Activated T-cell treated with anti-CD3 and anti-CD28 coated beads for 4 hours (primary cell): Measurements from ENCODE around the gene NBL1.
A peak's percentile ranks its signal among the peaks of the same experiment; 100 is the strongest.

Source experiments
- DNase-seq: peaks from one replicate; pipeline ENCODE4 v3.0.0-alpha.2; 2020

The NBL1 gene

DNA sequence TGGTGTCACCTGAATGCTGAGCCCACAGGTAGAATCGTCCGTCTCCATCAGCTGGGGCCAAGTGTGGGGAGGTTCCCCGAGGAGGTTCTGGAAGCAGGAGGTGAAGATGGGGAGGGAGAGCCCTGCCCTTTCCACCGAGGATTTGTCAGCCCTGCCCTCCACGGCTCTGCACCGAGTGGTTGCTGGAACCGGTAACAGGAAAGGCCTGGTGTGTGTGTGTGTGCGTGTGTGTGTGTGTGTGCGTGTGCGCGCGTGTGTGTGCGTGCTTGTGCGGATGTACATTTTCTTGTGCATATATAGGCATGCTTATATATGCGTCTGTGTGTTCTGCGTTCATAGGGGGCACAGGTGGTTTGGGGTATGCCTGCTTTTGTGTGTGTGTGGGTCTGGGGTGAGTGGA lies 3.5 kb downstream of the NBL1 start:
- no peak for DNase-seq

DNA sequence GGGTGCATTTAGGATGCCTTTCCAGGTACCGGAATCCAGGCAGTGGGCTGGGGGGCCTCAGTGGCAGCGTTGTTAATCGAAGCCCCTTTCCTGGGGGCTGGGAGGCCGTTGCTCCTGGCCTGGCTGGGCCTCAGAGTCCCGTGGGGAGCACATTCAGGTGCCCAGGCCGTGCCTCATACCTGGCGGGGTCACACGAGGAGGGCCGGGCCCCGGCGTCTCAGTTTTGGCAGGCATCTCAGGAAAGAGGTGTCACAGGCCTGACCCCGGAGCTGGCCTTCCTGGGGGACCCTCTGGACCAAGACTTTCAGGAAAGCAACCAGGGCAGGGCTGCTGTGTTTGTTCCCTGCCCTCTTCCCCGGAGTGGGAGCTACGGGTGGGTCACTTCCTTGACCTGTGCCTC lies 4.1 kb downstream of the NBL1 start:
- no peak for DNase-seq

DNA sequence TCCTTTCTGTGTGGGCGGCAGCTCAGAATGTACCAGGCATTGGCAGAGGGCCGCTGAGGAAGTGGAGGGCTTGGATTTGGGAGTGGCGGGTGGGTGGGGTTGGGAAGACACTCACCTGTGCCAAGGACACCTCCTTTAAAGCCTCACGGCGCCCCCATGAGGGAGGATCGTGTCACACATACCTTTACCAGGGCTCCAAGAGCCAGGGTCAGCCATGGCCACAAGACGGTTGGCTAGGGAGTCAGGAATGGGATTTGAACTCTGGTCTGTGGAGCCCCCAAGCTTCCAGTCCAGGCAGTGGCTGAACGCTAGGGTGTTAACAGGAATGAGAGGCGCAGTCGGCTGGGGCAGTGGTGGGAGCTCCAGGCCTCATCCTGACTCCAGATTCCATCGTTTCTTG lies 4.6 kb downstream of the NBL1 start:
- no peak for DNase-seq

DNA sequence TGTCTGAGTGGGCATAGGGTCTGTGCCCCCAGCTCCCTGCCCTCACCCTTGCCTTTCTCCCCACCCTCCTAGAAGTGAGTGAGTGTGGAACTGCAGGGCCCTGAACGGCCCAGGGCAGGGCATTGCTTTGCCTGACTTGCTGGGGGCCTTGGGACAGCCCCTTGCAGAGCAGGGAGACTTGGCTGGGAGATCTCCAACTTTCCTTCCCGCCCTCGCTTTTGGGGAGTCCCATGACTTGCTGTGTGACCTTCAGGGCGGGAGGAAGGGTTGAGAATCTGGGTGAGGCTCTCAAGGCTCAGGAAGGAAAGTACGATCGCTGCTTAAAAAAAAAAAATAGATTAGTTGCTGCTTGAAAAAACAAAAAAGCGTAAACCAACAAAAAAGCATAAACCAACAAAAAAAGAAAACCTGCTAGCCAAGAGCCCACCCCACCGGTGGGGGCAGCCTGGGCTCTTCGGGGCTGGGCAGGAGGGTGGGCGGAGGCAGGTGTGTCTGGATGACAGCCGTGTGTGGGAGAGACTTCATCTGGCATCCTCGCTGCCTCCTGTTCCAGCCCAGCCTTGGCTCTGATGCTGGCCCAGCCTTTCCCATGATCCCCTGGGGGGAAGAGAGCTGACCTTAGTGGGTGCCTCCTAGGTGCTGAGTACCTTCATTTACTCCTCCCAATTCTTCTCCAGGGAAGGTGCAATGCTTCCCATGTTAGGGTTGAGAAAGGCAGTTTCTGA lies 6.5 kb downstream of the NBL1 start:
- DNase-seq: no peak

DNA sequence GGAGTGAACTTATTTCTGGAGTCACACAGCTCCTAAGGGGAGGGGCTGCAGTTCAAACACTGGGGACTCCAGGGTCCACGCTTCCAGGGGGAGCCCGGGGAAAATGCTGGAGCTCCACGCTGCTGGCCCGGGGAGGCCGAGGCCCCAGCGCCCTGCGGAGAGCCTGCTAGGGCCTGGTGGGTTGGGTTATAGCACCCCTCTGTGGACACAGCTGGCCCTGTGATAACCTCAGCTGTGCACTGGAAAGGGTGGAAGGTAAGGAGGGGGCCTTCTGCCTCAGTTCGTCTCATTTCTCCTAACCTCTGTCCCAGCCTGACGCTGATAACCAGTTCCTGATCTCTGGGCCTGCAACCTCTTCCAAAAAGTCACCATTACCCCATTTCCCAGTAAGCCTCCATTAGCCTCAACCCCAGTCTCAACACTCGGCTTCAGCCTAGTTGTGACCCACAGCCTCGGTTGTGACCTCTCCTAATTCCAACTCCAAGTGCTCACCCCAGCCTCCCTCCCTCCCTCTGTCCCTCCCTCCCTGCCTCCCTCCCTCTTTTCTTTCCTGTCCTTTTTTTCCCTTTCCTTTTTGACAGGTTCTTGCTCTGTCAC lies 7.1 kb downstream of the NBL1 start:
- DNase-seq: no peak

DNA sequence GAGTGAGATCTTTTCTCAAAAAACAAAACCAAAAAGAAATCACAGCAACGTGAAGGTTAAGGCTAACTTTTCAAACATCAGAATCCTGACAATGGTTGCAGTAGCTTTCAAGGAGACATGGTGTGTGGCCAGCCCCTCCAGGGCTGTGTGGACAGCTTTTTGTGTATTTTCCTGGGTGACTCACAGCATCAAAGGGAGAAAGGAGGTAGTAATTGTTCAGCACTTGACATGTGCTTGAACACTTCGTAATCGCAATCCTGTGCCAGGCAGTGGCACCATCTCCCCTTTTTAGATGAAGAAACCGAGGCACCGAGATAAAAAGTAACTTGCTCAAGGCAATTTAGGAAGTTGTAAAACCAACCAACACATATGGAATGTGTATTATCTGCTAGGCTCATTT lies 10.3 kb downstream of the NBL1 start:
- DNase-seq: no peak

DNA sequence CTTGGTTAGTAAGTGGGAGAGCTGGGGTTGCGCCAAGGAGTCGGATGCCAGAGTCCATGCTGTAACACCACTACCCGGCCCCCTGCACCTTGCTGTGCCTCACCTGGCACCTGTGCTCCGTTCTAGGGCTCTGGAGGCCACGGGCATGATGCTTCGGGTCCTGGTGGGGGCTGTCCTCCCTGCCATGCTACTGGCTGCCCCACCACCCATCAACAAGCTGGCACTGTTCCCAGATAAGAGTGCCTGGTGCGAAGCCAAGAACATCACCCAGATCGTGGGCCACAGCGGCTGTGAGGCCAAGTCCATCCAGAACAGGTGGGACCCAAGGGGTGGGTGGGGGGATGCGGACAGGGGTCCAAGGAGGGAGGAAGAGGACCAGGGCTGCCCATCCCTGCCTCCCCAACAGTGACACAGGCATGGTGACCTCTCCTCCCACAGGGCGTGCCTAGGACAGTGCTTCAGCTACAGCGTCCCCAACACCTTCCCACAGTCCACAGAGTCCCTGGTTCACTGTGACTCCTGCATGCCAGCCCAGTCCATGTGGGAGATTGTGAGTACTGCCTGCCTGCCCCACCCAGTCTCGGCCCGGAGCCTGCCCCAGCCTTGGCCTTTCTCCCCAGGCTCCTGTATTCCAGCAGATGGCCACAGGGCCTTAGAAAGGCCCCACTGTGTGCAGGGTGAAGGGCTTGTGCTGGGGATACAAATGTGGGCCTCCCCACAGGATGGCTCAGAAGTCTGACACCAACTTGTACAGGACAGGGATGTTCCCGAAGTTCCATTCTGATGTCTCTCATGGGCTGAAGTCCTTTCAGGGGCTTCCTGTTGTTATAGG lies 11.0 kb downstream of the NBL1 start:
- DNase-seq: no peak

DNA sequence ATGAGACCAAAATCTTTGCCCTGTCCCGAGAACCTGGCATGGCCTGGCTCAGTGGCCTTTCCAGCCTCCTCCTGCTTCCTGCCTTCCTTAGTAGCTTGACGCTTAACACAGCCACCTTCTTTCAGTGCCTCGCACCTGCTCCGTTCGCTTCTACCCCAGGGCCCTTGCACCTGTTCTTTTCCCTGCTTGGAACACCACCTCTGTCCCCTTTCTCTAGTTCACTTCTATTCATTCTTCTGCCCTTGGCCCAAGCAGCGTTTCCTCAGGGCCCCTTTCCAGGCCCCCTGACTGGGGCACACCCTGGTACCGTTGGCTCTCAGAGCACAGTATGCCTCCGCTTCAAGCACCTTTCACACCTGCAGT lies 11.6 kb downstream of the NBL1 start:
- no peak for DNase-seq

DNA sequence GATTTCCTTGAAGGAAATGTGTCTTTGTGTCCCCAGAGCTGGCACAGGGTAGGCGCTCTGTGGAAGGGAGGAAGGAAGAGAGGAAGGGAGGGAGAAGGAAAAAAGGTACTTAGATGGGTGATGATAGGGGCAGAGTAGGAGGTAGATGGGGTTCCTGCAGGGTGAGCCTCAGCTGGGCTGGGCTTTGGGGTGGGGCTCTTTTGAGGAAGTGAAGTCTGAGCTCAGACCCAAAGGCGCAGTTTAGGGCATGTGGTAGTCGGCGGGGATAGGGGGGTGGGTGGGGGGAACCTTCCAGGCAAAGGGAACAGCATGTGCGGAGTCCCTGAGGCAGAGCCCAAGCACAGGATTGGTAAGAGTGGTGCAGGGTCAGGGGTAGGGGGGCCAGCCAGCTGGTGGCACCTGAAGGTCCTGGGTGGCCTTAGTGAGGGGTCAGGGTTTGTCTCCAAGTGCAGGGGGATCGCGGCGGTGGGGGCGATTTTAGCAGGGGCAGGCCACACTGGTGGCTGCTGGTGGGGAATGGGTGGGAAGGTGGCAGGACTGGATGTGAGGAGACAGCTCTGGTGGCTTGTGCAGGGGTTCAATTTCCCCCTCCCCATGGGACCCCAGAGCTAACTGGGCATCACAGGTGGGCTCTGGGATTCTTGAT lies 12.1 kb downstream of the NBL1 start:
- no peak for DNase-seq

DNA sequence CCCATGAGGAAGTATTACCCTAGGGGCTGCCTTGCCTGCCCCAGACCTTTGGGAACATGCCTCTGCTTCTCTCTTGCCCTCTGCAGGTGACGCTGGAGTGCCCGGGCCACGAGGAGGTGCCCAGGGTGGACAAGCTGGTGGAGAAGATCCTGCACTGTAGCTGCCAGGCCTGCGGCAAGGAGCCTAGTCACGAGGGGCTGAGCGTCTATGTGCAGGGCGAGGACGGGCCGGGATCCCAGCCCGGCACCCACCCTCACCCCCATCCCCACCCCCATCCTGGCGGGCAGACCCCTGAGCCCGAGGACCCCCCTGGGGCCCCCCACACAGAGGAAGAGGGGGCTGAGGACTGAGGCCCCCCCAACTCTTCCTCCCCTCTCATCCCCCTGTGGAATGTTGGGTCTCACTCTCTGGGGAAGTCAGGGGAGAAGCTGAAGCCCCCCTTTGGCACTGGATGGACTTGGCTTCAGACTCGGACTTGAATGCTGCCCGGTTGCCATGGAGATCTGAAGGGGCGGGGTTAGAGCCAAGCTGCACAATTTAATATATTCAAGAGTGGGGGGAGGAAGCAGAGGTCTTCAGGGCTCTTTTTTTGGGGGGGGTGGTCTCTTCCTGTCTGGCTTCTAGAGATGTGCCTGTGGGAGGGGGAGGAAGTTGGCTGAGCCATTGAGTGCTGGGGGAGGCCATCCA lies 12.8 kb downstream of the NBL1 start:
- DNase-seq: no peak

DNA sequence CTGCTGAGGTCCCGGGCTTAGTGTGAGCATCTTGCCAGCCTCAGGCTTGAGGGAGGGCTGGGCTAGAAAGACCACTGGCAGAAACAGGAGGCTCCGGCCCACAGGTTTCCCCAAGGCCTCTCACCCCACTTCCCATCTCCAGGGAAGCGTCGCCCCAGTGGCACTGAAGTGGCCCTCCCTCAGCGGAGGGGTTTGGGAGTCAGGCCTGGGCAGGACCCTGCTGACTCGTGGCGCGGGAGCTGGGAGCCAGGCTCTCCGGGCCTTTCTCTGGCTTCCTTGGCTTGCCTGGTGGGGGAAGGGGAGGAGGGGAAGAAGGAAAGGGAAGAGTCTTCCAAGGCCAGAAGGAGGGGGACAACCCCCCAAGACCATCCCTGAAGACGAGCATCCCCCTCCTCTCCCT lies 13.4 kb downstream of the NBL1 start:
- DNase-seq: no peak

DNA sequence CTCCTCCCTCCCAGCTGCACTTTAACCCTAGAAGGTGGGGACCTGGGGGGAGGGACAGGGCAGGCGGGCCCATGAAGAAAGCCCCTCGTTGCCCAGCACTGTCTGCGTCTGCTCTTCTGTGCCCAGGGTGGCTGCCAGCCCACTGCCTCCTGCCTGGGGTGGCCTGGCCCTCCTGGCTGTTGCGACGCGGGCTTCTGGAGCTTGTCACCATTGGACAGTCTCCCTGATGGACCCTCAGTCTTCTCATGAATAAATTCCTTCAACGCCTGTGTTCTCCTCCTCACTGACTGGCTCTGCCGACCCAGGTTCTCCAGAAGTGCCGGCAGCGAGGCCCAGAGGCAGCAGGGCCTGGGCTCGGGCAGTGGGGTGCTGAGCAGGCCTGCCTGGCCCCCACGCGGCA lies 14.1 kb downstream of the NBL1 start:
- no peak for DNase-seq

DNA sequence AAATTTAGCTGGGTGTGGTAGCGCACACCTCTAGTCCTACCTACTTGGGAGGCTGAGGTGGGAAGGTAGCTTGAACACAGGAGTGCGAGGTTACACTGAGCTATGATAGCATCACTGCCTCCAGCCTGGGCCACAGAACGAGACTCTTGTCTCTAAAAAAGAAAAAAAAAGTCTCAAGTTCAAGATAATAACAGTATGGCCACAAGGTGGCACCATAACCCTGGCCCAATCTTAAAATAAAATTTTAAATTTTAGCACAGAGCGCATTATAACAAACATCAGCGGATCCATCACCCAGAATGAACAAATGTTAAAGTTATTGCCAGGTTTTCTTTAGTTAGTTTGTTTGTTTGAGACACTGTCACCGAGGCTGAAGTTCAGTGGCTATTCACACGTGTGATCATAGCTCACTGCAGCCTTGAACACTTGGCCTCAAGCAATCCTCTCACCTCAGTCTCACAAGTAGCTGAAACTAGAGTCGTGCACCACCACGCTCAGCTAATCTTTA lies 17.7 kb downstream of the NBL1 start:
- DNase-seq: peak; percentile 43

DNA sequence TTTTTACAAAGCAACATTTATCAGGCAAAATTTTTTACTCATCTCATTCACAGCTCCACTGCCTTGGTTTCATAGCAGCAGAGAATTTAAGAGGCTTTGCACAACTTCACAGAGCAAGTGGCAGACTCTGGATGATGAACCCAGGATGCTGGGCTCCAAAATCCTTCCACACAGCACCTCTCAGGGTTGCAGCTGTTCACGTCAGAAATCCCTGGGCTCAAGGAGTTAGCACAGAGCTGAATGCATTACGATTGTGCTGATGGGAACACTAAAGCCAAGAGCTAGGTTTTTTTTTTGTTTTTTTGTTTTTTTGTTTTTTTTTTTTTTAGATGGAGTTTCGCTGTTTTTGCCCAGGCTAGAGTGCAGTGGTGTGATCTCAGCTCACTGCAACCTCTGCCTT lies 18.2 kb downstream of the NBL1 start:
- DNase-seq: no peak

DNA sequence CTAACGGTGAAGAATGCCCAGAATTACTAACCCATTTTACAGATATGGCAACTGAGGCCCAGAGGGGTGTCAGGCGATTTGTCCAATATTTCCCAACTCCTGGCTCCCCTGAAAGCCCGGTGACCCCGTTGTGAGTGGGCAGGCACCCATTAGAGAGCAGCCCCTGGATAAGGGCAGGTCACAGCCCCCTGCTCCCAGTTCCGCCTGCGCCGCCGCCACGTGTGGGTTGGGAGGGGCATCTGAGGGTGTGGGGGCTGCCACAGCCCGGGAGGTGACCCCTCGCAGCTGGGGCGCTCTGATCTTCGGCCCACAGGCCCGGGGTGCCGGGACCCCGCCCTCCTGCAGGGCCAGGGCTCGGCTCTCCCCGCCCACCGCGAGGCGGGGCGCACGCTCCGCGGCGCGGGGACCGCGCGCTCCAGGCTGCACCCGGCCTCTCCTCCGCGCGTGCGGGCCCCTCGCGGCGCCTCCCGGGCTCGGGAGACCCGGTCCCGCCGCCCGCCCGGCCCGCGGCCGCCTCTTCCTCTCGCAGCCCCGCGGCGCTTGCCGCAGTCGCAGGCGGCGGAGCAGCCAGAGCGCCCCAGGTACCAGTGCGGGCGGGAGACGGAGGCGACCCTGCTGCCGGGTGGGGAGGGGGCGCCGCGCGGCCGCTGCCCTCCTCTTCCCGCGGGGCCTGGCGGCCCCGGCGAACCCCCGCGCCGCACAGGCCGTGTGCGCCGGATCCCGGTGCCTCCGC lies 20.5 kb downstream of the NBL1 start, which contains the start of gene HTR6:
Gene HTR6, plus strand, starts transcription at position 423 of the 733 bp plus-strand sequence. CDS start 879 bp downstream, outside the sequence.
- no peak for DNase-seq

DNA sequence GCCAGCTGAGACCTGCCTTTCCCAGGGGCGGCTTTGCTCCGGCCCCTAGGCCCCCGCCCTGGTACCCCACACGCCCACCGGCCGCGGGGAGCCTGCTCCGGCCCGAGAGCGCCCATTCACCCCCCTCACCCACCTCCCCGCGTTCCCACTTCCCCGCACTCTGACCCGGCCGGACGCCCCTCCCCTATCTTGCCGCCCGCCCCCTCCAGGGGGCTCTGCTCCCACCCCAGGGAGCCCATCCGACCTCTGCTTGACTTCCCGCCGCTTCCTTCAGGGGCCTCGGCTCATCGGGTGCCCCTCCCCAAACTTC lies 21.0 kb downstream of the NBL1 start:
- DNase-seq: no peak

DNA sequence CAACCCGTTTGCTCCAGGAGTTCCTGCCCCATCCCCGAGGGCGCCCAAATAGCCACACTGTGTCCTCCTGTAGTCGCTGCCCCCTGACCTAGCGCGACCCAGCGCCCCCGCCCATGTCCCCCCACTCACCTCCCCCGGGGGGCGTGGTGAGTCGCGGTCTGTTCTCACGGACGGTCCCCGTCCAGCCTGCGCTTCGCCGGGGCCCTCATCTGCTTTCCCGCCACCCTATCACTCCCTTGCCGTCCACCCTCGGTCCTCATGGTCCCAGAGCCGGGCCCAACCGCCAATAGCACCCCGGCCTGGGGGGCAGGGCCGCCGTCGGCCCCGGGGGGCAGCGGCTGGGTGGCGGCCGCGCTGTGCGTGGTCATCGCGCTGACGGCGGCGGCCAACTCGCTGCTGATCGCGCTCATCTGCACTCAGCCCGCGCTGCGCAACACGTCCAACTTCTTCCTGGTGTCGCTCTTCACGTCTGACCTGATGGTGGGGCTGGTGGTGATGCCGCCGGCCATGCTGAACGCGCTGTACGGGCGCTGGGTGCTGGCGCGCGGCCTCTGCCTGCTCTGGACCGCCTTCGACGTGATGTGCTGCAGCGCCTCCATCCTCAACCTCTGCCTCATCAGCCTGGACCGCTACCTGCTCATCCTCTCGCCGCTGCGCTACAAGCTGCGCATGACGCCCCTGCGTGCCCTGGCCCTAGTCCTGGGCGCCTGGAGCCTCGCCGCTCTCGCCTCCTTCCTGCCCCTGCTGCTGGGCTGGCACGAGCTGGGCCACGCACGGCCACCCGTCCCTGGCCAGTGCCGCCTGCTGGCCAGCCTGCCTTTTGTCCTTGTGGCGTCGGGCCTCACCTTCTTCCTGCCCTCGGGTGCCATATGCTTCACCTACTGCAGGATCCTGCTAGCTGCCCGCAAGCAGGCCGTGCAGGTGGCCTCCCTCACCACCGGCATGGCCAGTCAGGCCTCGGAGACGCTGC lies 21.7 kb downstream of the NBL1 start:
- no peak for DNase-seq

DNA sequence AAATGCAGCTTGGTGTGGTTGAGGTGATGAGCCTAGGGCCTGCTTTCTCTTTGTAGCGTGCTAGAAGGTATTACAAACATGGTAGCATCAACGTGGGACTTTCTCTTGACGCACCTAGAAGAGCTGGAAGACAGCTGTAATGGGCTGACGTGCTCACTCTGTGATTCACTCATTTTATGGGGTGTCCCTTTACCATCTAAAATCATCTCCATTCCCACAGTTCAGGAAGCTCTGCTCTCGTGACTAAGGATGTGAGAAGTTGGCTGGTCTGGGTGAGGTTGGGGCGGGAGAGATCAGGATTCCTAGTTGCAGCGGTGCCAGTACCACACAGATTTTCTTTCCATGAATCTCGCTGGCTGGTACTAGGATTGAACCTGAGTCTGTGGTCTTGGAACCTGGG lies 24.8 kb downstream of the NBL1 start:
- DNase-seq: no peak

DNA sequence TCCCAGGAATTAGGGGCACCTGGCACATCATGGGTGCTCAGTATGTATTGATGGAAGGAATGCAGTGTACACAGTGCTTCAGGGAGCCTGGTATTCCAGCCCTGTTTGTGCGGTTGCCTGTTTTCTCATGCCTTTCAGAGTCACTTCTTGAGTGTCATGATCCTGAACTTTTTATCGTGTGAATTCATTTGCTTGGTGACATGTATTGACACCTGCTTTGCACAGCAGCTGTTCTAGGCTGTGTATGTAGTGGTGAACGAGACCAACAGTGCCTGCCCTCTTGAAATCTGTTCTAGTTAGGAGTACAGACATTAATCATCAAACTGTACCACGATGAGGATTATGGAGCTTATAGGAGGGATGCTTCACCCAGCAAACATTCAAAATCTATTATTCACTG lies 26.7 kb downstream of the NBL1 start:
- DNase-seq: no peak

DNA sequence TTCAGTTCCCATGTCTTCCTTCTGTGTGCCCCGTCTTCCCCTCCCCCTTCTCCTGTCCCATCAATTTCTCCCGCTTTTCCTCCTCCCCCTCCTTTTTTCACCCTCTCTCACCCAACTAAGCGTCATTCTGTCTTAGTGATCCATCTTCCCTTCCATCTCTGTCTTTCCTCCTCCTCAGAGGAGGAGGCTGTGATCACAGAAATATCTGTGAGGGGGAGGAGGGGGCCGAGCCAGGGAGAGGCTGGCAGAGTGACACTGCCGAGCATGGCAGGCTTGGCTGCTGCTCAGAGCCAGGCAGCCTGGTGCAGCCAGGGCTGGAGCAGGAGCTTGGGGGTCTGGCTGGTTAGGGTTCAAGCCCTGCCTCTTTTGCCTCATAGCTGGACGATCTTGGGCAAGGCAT lies 28.1 kb downstream of the NBL1 start:
- no peak for DNase-seq

DNA sequence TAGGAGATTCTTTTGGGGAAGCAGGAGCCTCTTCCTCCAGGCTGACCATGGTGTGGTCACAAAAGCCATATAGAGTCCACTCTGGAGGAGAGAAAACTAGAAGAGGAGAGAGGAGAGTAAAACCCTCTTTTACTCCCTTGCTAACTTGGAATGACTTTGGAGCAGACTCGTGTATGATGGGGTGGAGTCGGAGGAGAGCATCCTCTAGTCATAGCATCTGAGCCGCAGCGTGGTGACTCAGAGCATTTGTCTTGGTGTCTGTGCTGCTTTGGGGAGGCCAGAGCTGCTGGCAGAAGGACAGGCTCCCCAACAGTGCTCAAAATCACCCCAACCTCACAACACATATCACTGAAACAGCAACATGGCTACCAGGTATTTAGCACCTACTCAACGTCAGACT lies 31.7 kb downstream of the NBL1 start:
- DNase-seq: no peak
